ENCODE measurements around the gene MRTFA.
"Not testable (repeated sequence)": the region's sequence is repeated elsewhere in the genome, so short reads cannot be mapped to it uniquely, and the experiment has no call there.

Gene MRTFA

GRCh38 chr22:40394607-40395006 lies 241.9 kb downstream of the MRTFA start:
- DNase-seq (ENCODE audit: low spot score), result no peak

- DNase-seq (ENCODE audit: low spot score), result no peak
Measured at GRCh38 chr22:40392618-40393017, 243.9 kb downstream of the MRTFA start.

GRCh38 chr22:40391417-40391816 lies 245.1 kb downstream of the MRTFA start:
- no peak for DNase-seq (ENCODE audit: low spot score)

GRCh38 chr22:40388231-40388630 lies 248.3 kb downstream of the MRTFA start:
- no peak for DNase-seq (ENCODE audit: low spot score)

GRCh38 chr22:40387746-40388145 lies 248.8 kb downstream of the MRTFA start:
- no peak for DNase-seq (ENCODE audit: low spot score)

- DNase-seq (ENCODE audit: low spot score), result no peak
Measured at GRCh38 chr22:40385036-40385782, 251.3 kb downstream of the MRTFA start.

- DNase-seq (ENCODE audit: low spot score), result no peak
Measured at GRCh38 chr22:40383905-40384304, 252.6 kb downstream of the MRTFA start.

- no peak for DNase-seq (ENCODE audit: low spot score)
Measured at GRCh38 chr22:40381461-40381860, 255.1 kb downstream of the MRTFA start.

- DNase-seq (ENCODE audit: low spot score), result not testable (repeated sequence)
Measured at GRCh38 chr22:40378448-40378847, 258.1 kb downstream of the MRTFA start.

GRCh38 chr22:40377931-40378330 lies 258.6 kb downstream of the MRTFA start:
- DNase-seq (ENCODE audit: low spot score), result no peak

GRCh38 chr22:40376149-40376548 lies 260.4 kb downstream of the MRTFA start:
- no peak for DNase-seq (ENCODE audit: low spot score)

- no peak for DNase-seq (ENCODE audit: low spot score)
Measured at GRCh38 chr22:40374567-40374966, 262.0 kb downstream of the MRTFA start.

- DNase-seq (ENCODE audit: low spot score), result no peak
Measured at GRCh38 chr22:40368836-40369235, 267.7 kb downstream of the MRTFA start.

- DNase-seq (ENCODE audit: low spot score), result no peak
Measured at GRCh38 chr22:40368016-40368415, 268.5 kb downstream of the MRTFA start.

- no peak for DNase-seq (ENCODE audit: low spot score)
Measured at GRCh38 chr22:40367342-40367741, 269.2 kb downstream of the MRTFA start.

- no peak for DNase-seq (ENCODE audit: low spot score)
Measured at GRCh38 chr22:40366068-40366467, 270.5 kb downstream of the MRTFA start.

- no peak for DNase-seq (ENCODE audit: low spot score)
Measured at GRCh38 chr22:40364431-40364830, 272.1 kb downstream of the MRTFA start.

- no peak for DNase-seq (ENCODE audit: low spot score)
Measured at GRCh38 chr22:40363059-40363458, 273.5 kb downstream of the MRTFA start.

- DNase-seq (ENCODE audit: low spot score), result no peak
Measured at GRCh38 chr22:40361100-40361499, 275.4 kb downstream of the MRTFA start.
